Muscle of leg (tissue), 16 donors: ENCODE results near the gene CORIN. TPM values are rescaled to one million over a fixed set of nuclear protein-coding genes. Genes with fewer than 3 reads are reported as not detected.
A peak's percentile ranks its signal among the peaks of the same experiment; 100 is the strongest.

Source experiments
- DNase-seq: peaks from one replicate; pipeline ENCODE4 v3.0.0; 2013
- H3K27ac ChIP-seq: one replicate; pipeline ENCODE4 v1.5.1; 2013; ENCODE audit warnings: mild to moderate bottlenecking, low read length, control low read depth
- H3K27me3 ChIP-seq: one replicate; pipeline ENCODE4 v1.6.1; 2013; ENCODE audit warnings: low read length; ENCODE audit not compliant: control insufficient read depth, insufficient read depth
- H3K36me3 ChIP-seq: one replicate; pipeline ENCODE4 v1.6.1; 2013; ENCODE audit warnings: low read length; ENCODE audit not compliant: control insufficient read depth, insufficient read depth
- H3K4me1 ChIP-seq: one replicate; pipeline ENCODE4 v1.6.1; 2013; ENCODE audit warnings: low read length; ENCODE audit not compliant: control insufficient read depth, insufficient read depth
- H3K4me3 ChIP-seq: one replicate; pipeline ENCODE4 v1.5.1; 2013; ENCODE audit warnings: low read length, control low read depth
- H3K9me3 ChIP-seq: replicated peaks from 2 replicates; pipeline ENCODE4 v1.6.1; 2013; ENCODE audit warnings: low read depth, low read length; ENCODE audit not compliant: control insufficient read depth
- WGBS: methylation state at CpG from one replicate; pipeline ENCODE4 v1.1.5; 2013; ENCODE audit warnings: missing lambda C conversion rate; ENCODE audit not compliant: insufficient coverage; 5-methylcytosine and 5-hydroxymethylcytosine counted together
- long read RNA-seq, 11 donors: transcript quantifications; one replicate each; lab custom pipeline, GENCODE V29; 2026
- polyA plus RNA-seq, 8 donors: library from polyadenylated mRNA; unstranded; fragments of 120-200 nt; gene quantifications; one replicate each; pipeline versions ENCODE4 v1.2.1 to v1.2.3, GENCODE V29; 2013; ENCODE audit warnings: inconsistent platforms in 1 of 8, low replicate concordance in 1 of 8; ENCODE audit not compliant: insufficient read length in 8 of 8, insufficient read depth in 1 of 8
- total RNA-seq: library from RNA; stranded (reverse); fragments of 120-200 nt; gene quantifications from one replicate; pipeline ENCODE4 v1.2.4, GENCODE V29; 2013

The CORIN gene, protein sequence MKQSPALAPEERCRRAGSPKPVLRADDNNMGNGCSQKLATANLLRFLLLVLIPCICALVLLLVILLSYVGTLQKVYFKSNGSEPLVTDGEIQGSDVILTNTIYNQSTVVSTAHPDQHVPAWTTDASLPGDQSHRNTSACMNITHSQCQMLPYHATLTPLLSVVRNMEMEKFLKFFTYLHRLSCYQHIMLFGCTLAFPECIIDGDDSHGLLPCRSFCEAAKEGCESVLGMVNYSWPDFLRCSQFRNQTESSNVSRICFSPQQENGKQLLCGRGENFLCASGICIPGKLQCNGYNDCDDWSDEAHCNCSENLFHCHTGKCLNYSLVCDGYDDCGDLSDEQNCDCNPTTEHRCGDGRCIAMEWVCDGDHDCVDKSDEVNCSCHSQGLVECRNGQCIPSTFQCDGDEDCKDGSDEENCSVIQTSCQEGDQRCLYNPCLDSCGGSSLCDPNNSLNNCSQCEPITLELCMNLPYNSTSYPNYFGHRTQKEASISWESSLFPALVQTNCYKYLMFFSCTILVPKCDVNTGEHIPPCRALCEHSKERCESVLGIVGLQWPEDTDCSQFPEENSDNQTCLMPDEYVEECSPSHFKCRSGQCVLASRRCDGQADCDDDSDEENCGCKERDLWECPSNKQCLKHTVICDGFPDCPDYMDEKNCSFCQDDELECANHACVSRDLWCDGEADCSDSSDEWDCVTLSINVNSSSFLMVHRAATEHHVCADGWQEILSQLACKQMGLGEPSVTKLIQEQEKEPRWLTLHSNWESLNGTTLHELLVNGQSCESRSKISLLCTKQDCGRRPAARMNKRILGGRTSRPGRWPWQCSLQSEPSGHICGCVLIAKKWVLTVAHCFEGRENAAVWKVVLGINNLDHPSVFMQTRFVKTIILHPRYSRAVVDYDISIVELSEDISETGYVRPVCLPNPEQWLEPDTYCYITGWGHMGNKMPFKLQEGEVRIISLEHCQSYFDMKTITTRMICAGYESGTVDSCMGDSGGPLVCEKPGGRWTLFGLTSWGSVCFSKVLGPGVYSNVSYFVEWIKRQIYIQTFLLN
- total RNA-seq (1.0 TPM), polyA plus RNA-seq (1 to 10 TPM in 7 of 8 donors, under 1 TPM in 1; 0.87 to 3.9 (median 2.0) TPM)
- long read RNA-seq, donor 1 = 0 reads
- long read RNA-seq, donor 2 = 0 reads
- long read RNA-seq, donor 3 = 0 reads
- long read RNA-seq, donor 4, full-length matches to known transcripts = 1 of 1 reads
- long read RNA-seq, donor 4, partial matches to known transcripts = 0 of 1 reads
- long read RNA-seq, donor 4, other reads (novel, unspliced or antisense) = 0 of 1 reads
- long read RNA-seq, donor 5, full-length matches to known transcripts = 1 of 1 reads
- long read RNA-seq, donor 5, partial matches to known transcripts = 0 of 1 reads
- long read RNA-seq, donor 5, other reads (novel, unspliced or antisense) = 0 of 1 reads
- long read RNA-seq, donor 6 = 0 reads
- long read RNA-seq, donor 7 = 0 reads
- long read RNA-seq, donor 8 = 0 reads
- long read RNA-seq, donor 9 = 0 reads
- long read RNA-seq, donor 10 = 0 reads
- long read RNA-seq, donor 11 = 0 reads

DNA sequence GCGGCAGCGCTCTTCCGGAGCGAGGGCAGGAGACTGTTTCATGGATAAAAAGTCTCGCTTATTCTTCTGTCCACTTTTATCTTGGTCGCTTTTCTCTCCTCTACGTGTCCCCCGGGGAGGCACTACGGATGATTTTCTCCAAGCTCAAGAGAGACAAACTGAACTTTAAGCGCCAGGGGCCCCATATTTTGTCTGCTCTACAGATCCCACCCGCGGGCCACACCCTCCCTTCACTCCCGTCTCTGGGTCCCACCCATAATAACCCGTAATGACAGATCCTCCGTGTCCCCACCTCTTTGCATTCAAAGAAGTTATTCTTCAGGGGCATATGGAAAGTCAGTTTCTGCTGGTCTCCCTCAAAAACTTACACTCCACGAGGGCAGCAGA is at the start of gene CORIN:
Gene CORIN, minus strand, starts transcription at position 160 of the 387 bp plus-strand sequence. Its CDS starts 118 bp downstream, at position 42.
- DNase-seq = peak; percentile 16
- Histone ChIP-seq H3K4me3 (peak within 1 kb of the TSS; percentile 56), H3K9me3 (peaks cover 2% of the 10 kb centered on the region), H3K27ac (no peak within 1 kb of the TSS), H3K27me3 (peaks cover 21% of the 10 kb centered on the region), H3K36me3 (peaks cover 3% of the 10 kb centered on the region), H3K4me1 (peaks cover 26% of the 10 kb centered on the region)
- 2% methylated on average over 8 of the region's 16 CpGs for WGBS

DNA sequence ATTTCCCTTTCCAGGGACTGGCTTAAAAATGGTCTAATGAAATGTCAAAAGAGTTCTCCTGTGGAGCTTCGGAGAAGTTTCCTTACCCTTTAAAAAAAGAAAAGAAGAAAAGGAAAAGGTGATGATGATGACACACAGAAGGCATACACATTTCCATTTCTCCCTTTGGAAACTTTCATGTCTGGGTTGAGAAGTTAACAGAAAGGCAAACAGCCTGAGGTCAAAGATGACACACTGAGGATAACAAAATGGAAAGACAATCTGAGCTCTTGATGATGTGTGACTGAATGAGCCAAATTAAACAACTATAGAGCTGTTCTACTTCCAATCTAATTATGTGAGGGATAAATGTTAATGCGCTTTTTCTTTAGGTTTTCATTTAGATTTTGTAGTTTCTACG is 44.4 kb upstream of the CORIN start:
- Histone ChIP-seq H3K4me1 (no peaks in the 10 kb centered on the region), H3K4me3 (no peak overlapping the region), H3K27ac (no peak overlapping the region), H3K36me3 (peaks cover 17% of the 10 kb centered on the region), H3K27me3 (no peaks in the 10 kb centered on the region), H3K9me3 (no peaks in the 10 kb centered on the region)
- no CpG with 5 or more reads among the region's 3 CpGs for WGBS
- DNase-seq = no peak

GRCh38 chr4:47879458-47879857 is 41.6 kb upstream of the CORIN start:
- Histone ChIP-seq H3K4me1 (no peaks in the 10 kb centered on the region), H3K4me3 (no peak overlapping the region), H3K9me3 (no peaks in the 10 kb centered on the region), H3K27ac (no peak overlapping the region), H3K36me3 (peaks cover 19% of the 10 kb centered on the region), H3K27me3 (no peaks in the 10 kb centered on the region)
- DNase-seq = no peak

GRCh38 chr4:47876784-47877546 is 39.1 kb upstream of the CORIN start:
- Histone ChIP-seq H3K27ac (no peak overlapping the region), H3K4me3 (no peak overlapping the region), H3K36me3 (peaks cover 9% of the 10 kb centered on the region), H3K27me3 (no peaks in the 10 kb centered on the region), H3K9me3 (peaks cover 3% of the 10 kb centered on the region), H3K4me1 (no peaks in the 10 kb centered on the region)
- no CpG with 5 or more reads among the region's 3 CpGs for WGBS
- no peak for DNase-seq

- no peak for DNase-seq
- Histone ChIP-seq H3K4me1 (no peaks in the 10 kb centered on the region), H3K27ac (no peak overlapping the region), H3K4me3 (no peak overlapping the region), H3K36me3 (peaks cover 9% of the 10 kb centered on the region), H3K27me3 (no peaks in the 10 kb centered on the region), H3K9me3 (peaks cover 3% of the 10 kb centered on the region)
Observed at GRCh38 chr4:47876310-47876709, 38.4 kb upstream of the CORIN start.

- Histone ChIP-seq H3K4me3 (no peak overlapping the region), H3K4me1 (no peaks in the 10 kb centered on the region), H3K27me3 (no peaks in the 10 kb centered on the region), H3K27ac (no peak overlapping the region), H3K9me3 (peaks cover 3% of the 10 kb centered on the region), H3K36me3 (peaks cover 9% of the 10 kb centered on the region)
- WGBS = 100% methylated on average over 1 of the region's 3 CpGs
- DNase-seq = no peak
Observed at GRCh38 chr4:47873877-47874541, 36.1 kb upstream of the CORIN start.

DNA sequence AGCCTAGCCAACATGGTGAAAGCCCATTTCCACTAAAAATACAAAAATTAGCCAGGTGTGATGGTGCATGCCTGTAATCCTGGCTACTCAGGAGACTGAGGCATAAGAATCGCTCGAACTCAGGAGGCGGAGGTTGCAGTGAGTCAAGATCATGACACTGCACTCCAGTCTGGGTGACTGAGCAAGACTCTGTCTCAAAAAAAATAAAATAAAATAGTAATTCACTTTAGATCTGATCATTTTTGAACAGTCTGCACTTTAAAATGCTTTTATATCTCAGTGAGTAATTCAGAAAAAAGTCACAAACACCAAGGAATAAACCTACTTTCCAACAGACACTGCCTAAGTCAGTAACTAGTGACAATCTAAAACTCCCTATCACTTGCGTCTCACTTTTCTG is 25.6 kb upstream of the CORIN start:
- no peaks in the 10 kb centered on the region for H3K9me3 ChIP-seq
- H3K36me3 ChIP-seq = no peaks in the 10 kb centered on the region
- no CpG with 5 or more reads among the region's 4 CpGs for WGBS
- H3K4me1 ChIP-seq = no peaks in the 10 kb centered on the region
- no peak overlapping the region for H3K4me3 ChIP-seq
- DNase-seq = no peak
- H3K27me3 ChIP-seq = no peaks in the 10 kb centered on the region
- no peak overlapping the region for H3K27ac ChIP-seq

DNA sequence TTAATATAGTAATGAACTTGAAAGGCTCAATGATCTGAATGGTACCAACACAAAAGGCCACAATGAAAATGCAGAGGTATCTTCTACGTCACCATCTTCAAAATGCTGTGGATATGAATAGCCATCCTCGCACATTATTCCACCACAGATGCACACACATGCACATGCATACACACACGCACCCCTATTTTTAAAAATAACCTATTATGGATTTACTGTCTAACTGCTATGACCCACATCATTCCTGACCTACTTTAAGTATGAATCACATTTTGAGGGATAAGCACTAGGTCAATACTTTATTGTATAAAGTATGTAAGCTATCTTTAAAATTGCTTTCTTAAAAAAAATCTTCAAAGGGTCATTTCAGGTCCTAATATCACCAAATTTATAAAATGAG is 24.4 kb upstream of the CORIN start:
- 100% methylated on average over 2 of the region's 3 CpGs for WGBS
- Histone ChIP-seq H3K4me1 (no peaks in the 10 kb centered on the region), H3K4me3 (no peak overlapping the region), H3K9me3 (no peaks in the 10 kb centered on the region), H3K36me3 (no peaks in the 10 kb centered on the region), H3K27me3 (no peaks in the 10 kb centered on the region), H3K27ac (no peak overlapping the region)
- DNase-seq = no peak

GRCh38 chr4:47860305-47860704 is 22.4 kb upstream of the CORIN start:
- no peak for DNase-seq
- no peak overlapping the region for H3K4me3 ChIP-seq
- H3K27me3 ChIP-seq = no peaks in the 10 kb centered on the region
- no peaks in the 10 kb centered on the region for H3K36me3 ChIP-seq
- H3K27ac ChIP-seq = no peak overlapping the region
- H3K4me1 ChIP-seq = no peaks in the 10 kb centered on the region
- WGBS = no CpG with 5 or more reads among the region's 1 CpG
- H3K9me3 ChIP-seq = no peaks in the 10 kb centered on the region
